ENCODE measurements around the gene FOS. TPM values are rescaled to one million over a fixed set of nuclear protein-coding genes. Genes with fewer than 3 reads are reported as not detected.

Gene FOS
- total and polyA plus RNA-seq, 2 of the 8 experiments (the other 6 are each of a cell fraction or from before 2014, with no cell fraction given): 50.2 to 51.8 TPM

- TF ChIP-seq KDM4A (IDR thresholded peaks at IDR 0.05; ENCODE audit: low read depth, low read length, severe bottlenecking): no peak
- no peak for TF ChIP-seq HDAC6 (IDR thresholded peaks at IDR 0.05; ENCODE audit: low read depth, low read length)
- no peak for TF ChIP-seq YY1 (IDR thresholded peaks at IDR 0.05; ENCODE audit: low read depth, low read length)
- no peak for TF ChIP-seq RFX5 (IDR thresholded peaks at IDR 0.05; ENCODE audit: borderline replicate concordance, low read depth, low read length)
These were observed 3.0 kb downstream of the FOS start (continued) for GRCh38 chr14:75281654-75282019.
